Body of pancreas (tissue), 4 donors: ENCODE results near the gene MYOCD.

ENCODE experiments used
- POLR2A ChIP-seq, 3 donors: fragments of 450-650 bp; IDR thresholded peaks; one replicate each; pipeline ENCODE4 v1.6.1; 2016; ENCODE audit warnings: antibody characterized with exemption in 3 of 3, mild to moderate bottlenecking in 2 of 3
- TF ChIP-seq, protein P1 (sequence below), 7 experiments: fragments of 450-650 bp in 4 of 7; fragments of 200-600 bp in 3 of 7; sonication (generic) in 3 of 7; IDR thresholded peaks; one replicate each; pipeline ENCODE4 v1.5.1; 2016 to 2019; ENCODE audit warnings: antibody characterized with exemption in 7 of 7

DNA sequence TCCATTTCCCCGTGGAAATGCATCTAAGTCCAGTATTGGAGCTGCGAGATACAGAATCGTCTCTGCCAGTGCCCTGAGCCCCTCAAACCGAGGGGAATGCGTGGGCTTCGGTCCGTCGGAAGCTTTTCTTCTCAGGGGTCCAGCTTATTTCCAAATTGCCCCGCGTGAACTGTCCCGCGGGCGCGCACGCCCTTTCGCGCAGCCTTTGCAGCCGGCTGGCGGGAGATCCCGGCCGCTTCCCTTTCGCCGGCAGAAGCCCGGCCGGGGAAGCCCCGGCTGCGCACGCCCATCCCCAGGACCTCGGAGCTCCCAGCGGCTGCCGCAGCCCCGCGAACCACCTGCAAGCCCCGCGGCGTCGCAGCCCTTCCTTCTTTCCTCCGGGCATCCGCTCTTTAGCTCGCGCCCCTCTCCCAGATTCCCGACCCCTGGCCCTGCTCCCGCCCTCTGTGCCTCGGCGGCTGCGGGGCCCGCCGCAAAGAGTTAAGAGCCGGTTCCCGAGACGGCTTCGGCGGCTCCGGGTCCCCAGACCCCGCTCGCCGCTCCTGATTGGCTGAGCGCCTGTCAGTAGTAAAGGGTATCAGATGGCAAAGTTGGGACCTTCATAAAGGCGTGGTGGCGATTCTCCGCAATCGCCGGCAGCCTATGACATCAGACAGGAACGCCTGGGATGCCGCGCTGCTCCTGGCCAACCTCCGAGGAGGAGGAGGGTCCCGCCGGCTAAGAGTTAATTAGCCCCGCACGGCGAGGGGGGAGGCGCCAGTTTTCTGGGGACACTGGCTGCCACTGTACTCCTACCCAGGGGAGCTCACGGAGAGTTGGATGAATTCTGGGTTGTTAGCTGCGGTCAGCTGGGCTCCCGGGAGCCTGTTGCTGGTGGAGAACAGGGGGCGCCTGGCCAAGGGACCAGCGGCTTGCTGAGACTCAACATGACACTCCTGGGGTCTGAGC is at the start of gene MYOCD:
- TF ChIP-seq POLR2A (IDR thresholded peaks at IDR 0.05), result no peak
- TF ChIP-seq, protein P1, sequence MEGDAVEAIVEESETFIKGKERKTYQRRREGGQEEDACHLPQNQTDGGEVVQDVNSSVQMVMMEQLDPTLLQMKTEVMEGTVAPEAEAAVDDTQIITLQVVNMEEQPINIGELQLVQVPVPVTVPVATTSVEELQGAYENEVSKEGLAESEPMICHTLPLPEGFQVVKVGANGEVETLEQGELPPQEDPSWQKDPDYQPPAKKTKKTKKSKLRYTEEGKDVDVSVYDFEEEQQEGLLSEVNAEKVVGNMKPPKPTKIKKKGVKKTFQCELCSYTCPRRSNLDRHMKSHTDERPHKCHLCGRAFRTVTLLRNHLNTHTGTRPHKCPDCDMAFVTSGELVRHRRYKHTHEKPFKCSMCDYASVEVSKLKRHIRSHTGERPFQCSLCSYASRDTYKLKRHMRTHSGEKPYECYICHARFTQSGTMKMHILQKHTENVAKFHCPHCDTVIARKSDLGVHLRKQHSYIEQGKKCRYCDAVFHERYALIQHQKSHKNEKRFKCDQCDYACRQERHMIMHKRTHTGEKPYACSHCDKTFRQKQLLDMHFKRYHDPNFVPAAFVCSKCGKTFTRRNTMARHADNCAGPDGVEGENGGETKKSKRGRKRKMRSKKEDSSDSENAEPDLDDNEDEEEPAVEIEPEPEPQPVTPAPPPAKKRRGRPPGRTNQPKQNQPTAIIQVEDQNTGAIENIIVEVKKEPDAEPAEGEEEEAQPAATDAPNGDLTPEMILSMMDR (IDR thresholded peaks at IDR 0.05), result no peak
